MM.1S (cell line): ENCODE measurements around the gene LCTL.

Experiments used
- DNase-seq: peaks from one replicate; pipeline ENCODE4 v3.0.0-alpha.2; 2015
- H2AFZ ChIP-seq: fragments of 300-600 bp; sonication (generic); 2 replicates; pipeline ENCODE4 v1.6.0; 2016; ENCODE audit warnings: antibody characterized with exemption, low read length
- H3F3A ChIP-seq: fragments of 300-600 bp; sonication (generic); 2 replicates; pipeline ENCODE4 v1.6.1; 2016; ENCODE audit warnings: mild to moderate bottlenecking, antibody characterized with exemption, low read length, moderate library complexity, mixed read lengths; ENCODE audit not compliant: insufficient read depth
- H3K27ac ChIP-seq: fragments of 300-600 bp; sonication (generic); 2 replicates; pipeline ENCODE4 v1.5.1; 2016; ENCODE audit warnings: mild to moderate bottlenecking, low read length
- H3K27me3 ChIP-seq: fragments of 300-600 bp; sonication (generic); replicated peaks from 2 replicates; pipeline ENCODE4 v1.6.0; 2016; ENCODE audit warnings: low read length; ENCODE audit not compliant: insufficient read depth
- H3K36me3 ChIP-seq: fragments of 300-600 bp; sonication (generic); replicated peaks from 2 replicates; pipeline ENCODE4 v1.6.1; 2016; ENCODE audit warnings: mild to moderate bottlenecking, low read length, mixed read lengths; ENCODE audit not compliant: insufficient read depth
- H3K4me1 ChIP-seq: fragments of 300-600 bp; sonication (generic); 2 replicates; pipeline ENCODE4 v1.6.1; 2016; ENCODE audit warnings: low read length, mixed read lengths
- H3K4me2 ChIP-seq: fragments of 300-600 bp; sonication (generic); 2 replicates; pipeline ENCODE4 v1.6.0; 2016; ENCODE audit warnings: low read depth, low read length
- H3K4me3 ChIP-seq: fragments of 300-600 bp; sonication (generic); 2 replicates; pipeline ENCODE4 v1.5.1; 2016; ENCODE audit warnings: low read length, mixed read lengths
- H3K79me2 ChIP-seq: fragments of 300-600 bp; sonication (generic); 2 replicates; pipeline ENCODE4 v1.6.1; 2016; ENCODE audit warnings: mixed run types, low read length, mixed read lengths
- H3K9ac ChIP-seq: fragments of 300-600 bp; sonication (generic); 2 replicates; pipeline ENCODE4 v1.6.1; 2016; ENCODE audit warnings: low read length, mixed read lengths
- H3K9me2 ChIP-seq: fragments of 300-600 bp; sonication (generic); replicated peaks from 2 replicates; pipeline ENCODE4 v1.6.1; 2016; ENCODE audit warnings: mild to moderate bottlenecking, low read length, mixed read lengths; ENCODE audit not compliant: insufficient read depth
- H3K9me3 ChIP-seq: fragments of 300-600 bp; sonication (generic); replicated peaks from 2 replicates; pipeline ENCODE4 v1.6.1; 2016; ENCODE audit warnings: mild to moderate bottlenecking, low read length, mixed read lengths; ENCODE audit not compliant: insufficient read depth
- H4K20me1 ChIP-seq: fragments of 300-600 bp; sonication (generic); 2 replicates; pipeline ENCODE4 v1.6.1; 2016; ENCODE audit warnings: mild to moderate bottlenecking, low read length, moderate library complexity, mixed read lengths; ENCODE audit not compliant: insufficient read depth
- CTCF ChIP-seq: fragments of 300-600 bp; sonication (generic); IDR thresholded peaks from 2 replicates; pipeline ENCODE4 v1.5.1; 2016; ENCODE audit warnings: antibody characterized with exemption, low read length, mixed read lengths
- EZH2 ChIP-seq: fragments of 300-600 bp; sonication (generic); optimal IDR thresholded peaks from 2 replicates; pipeline ENCODE3; 2017; ENCODE audit warnings: low read depth, mild to moderate bottlenecking, antibody characterized with exemption, low read length, mixed read lengths
- EZH2phosphoT487 ChIP-seq: fragments of 300-600 bp; sonication (generic); IDR thresholded peaks from 2 replicates; pipeline ENCODE4 v1.6.1; 2018; ENCODE audit warnings: antibody characterized with exemption, low read length

Gene LCTL

GRCh38 chr15:66581972-66582537, 16.3 kb upstream of the LCTL start:
- H3K4me1 ChIP-seq: no peaks in the 10 kb centered on the region
- TF ChIP-seq EZH2 (no peak), EZH2phosphoT487 (no peak), CTCF (no peak)
- no peaks in the 10 kb centered on the region for H3K9me3 ChIP-seq
- H3K4me2 ChIP-seq: no peak overlapping the region
- no peaks in the 10 kb centered on the region for H3K9me2 ChIP-seq
- no peaks in the 10 kb centered on the region for H3K36me3 ChIP-seq
- H4K20me1 ChIP-seq: no peaks in the 10 kb centered on the region
- H3K4me3 ChIP-seq: no peak overlapping the region
- H3K27ac ChIP-seq: no peak overlapping the region
- H3K79me2 ChIP-seq: no peaks in the 10 kb centered on the region
- no peaks in the 10 kb centered on the region for H3F3A ChIP-seq
- no peaks in the 10 kb centered on the region for H3K27me3 ChIP-seq
- H3K9ac ChIP-seq: no peak overlapping the region
- no peak overlapping the region for H2AFZ ChIP-seq
- DNase-seq: no peak

- no peak for TF ChIP-seq EZH2
- TF ChIP-seq CTCF: no peak
- no peak for TF ChIP-seq EZH2phosphoT487
- H3K4me1 ChIP-seq: no peaks in the 10 kb centered on the region
- no peaks in the 10 kb centered on the region for H3K79me2 ChIP-seq
- no peak overlapping the region for H3K4me2 ChIP-seq
- DNase-seq: no peak
- H4K20me1 ChIP-seq: no peaks in the 10 kb centered on the region
- H3K36me3 ChIP-seq: no peaks in the 10 kb centered on the region
- no peaks in the 10 kb centered on the region for H3K27me3 ChIP-seq
- no peaks in the 10 kb centered on the region for H3F3A ChIP-seq
- H3K9ac ChIP-seq: no peak overlapping the region
- no peak overlapping the region for H3K4me3 ChIP-seq
- H3K9me2 ChIP-seq: no peaks in the 10 kb centered on the region
- no peak overlapping the region for H3K27ac ChIP-seq
- no peak overlapping the region for H2AFZ ChIP-seq
- H3K9me3 ChIP-seq: no peaks in the 10 kb centered on the region
Observed at GRCh38 chr15:66580643-66581042, 14.8 kb upstream of the LCTL start.

- TF ChIP-seq EZH2phosphoT487 (no peak), CTCF (no peak), EZH2 (no peak)
- Histone ChIP-seq H3K9me2 (no peaks in the 10 kb centered on the region), H3K4me1 (no peaks in the 10 kb centered on the region), H3K27me3 (no peaks in the 10 kb centered on the region), H3K4me3 (no peak overlapping the region), H3K9ac (no peak overlapping the region), H3K9me3 (no peaks in the 10 kb centered on the region), H4K20me1 (no peaks in the 10 kb centered on the region), H2AFZ (no peak overlapping the region), H3K79me2 (no peaks in the 10 kb centered on the region), H3K27ac (no peak overlapping the region), H3F3A (no peaks in the 10 kb centered on the region), H3K4me2 (no peak overlapping the region), H3K36me3 (no peaks in the 10 kb centered on the region)
- no peak for DNase-seq
Observed at GRCh38 chr15:66578286-66578875, 12.6 kb upstream of the LCTL start.
